HG02759 (cell line): Measurements from ENCODE around the gene PTPRK.
A peak's percentile ranks its signal among the peaks of the same experiment; 100 is the strongest.

Experiments used
- ATAC-seq: cut with Tn5 transposase; IDR thresholded peaks from one replicate; pipeline ENCODE4 v1.9.1; 2021; ENCODE audit warnings: mild to moderate bottlenecking, moderate library complexity; ENCODE audit not compliant: unreplicated experiment

The PTPRK gene

GRCh38 chr6:128057541-128057940 lies 462.9 kb downstream of the PTPRK start:
- no peak for ATAC-seq

GRCh38 chr6:128053109-128053508 lies 467.3 kb downstream of the PTPRK start:
- ATAC-seq, result no peak

- no peak for ATAC-seq
Observed at GRCh38 chr6:128047989-128048388, 472.4 kb downstream of the PTPRK start.

- no peak for ATAC-seq
Observed at GRCh38 chr6:128046033-128046432, 474.4 kb downstream of the PTPRK start.

GRCh38 chr6:128039543-128039942 lies 480.9 kb downstream of the PTPRK start:
- ATAC-seq, result no peak

- no peak for ATAC-seq
Observed at GRCh38 chr6:128036808-128037570, 483.4 kb downstream of the PTPRK start.

- ATAC-seq, result no peak
Observed at GRCh38 chr6:128033156-128033555, 487.2 kb downstream of the PTPRK start.

- ATAC-seq, result no peak
Observed at GRCh38 chr6:128032042-128032441, 488.4 kb downstream of the PTPRK start.

GRCh38 chr6:128029826-128030225 lies 490.6 kb downstream of the PTPRK start:
- peak; percentile 58 for ATAC-seq

- no peak for ATAC-seq
Observed at GRCh38 chr6:128028183-128028582, 492.2 kb downstream of the PTPRK start.

- ATAC-seq, result no peak
Observed at GRCh38 chr6:128025478-128025877, 494.9 kb downstream of the PTPRK start.

- ATAC-seq, result no peak
Observed at GRCh38 chr6:128024969-128025368, 495.4 kb downstream of the PTPRK start.

GRCh38 chr6:128024046-128024445 lies 496.4 kb downstream of the PTPRK start:
- no peak for ATAC-seq

GRCh38 chr6:128018821-128019220 lies 501.6 kb downstream of the PTPRK start:
- ATAC-seq, result no peak

- ATAC-seq, result no peak
Observed at GRCh38 chr6:128017288-128017687, 503.1 kb downstream of the PTPRK start.

GRCh38 chr6:128007658-128008057 lies 512.7 kb downstream of the PTPRK start:
- no peak for ATAC-seq

- no peak for ATAC-seq
Observed at GRCh38 chr6:128005009-128005408, 515.4 kb downstream of the PTPRK start.

- ATAC-seq, result no peak
Observed at GRCh38 chr6:128000363-128000762, 520.0 kb downstream of the PTPRK start.

GRCh38 chr6:127998985-127999384 lies 521.4 kb downstream of the PTPRK start:
- ATAC-seq, result no peak

- no peak for ATAC-seq
Observed at GRCh38 chr6:127997496-127998164, 522.8 kb downstream of the PTPRK start.

GRCh38 chr6:127996925-127997324 lies 523.5 kb downstream of the PTPRK start:
- ATAC-seq, result no peak

- no peak for ATAC-seq
Observed at GRCh38 chr6:127992144-127992543, 528.3 kb downstream of the PTPRK start.
